Peyer's patch (tissue), 4 donors: ENCODE results near the gene LYZL4.

Source experiments
- CTCF ChIP-seq, 6 experiments: fragments of 450-650 bp in 4 of 6; fragments of 200-600 bp in 2 of 6; sonication (generic) in 1 of 6; IDR thresholded peaks; one replicate each; pipeline ENCODE4 v1.5.1; 2017 to 2019; ENCODE audit warnings: antibody characterized with exemption in 6 of 6, mild to moderate bottlenecking in 3 of 6, moderate library complexity in 1 of 6
- POLR2A ChIP-seq, 2 donors: fragments of 450-650 bp; IDR thresholded peaks; one replicate each; pipeline ENCODE4 v1.5.1; 2017; ENCODE audit warnings: antibody characterized with exemption in 2 of 2, mild to moderate bottlenecking in 2 of 2, moderate library complexity in 2 of 2

GRCh38 chr3:42440924-42441323 lies 30.5 kb upstream of the LYZL4 start:
- no peak for TF ChIP-seq CTCF (IDR thresholded peaks at IDR 0.05)
- TF ChIP-seq POLR2A (IDR thresholded peaks at IDR 0.05): no peak
